HG02870 (cell line): Measurements from ENCODE around the gene NEDD8.
"Not testable (repeated sequence)": the region's sequence is repeated elsewhere in the genome, so short reads cannot be mapped to it uniquely, and the experiment has no call there.

Experiments
- ATAC-seq: cut with Tn5 transposase; IDR thresholded peaks from one replicate; pipeline ENCODE4 v1.9.1; 2021; ENCODE audit warnings: mild to moderate bottlenecking, moderate library complexity; ENCODE audit not compliant: unreplicated experiment

NEDD8 gene

GRCh38 chr14:24228902-24229301 is 3.3 kb downstream of the NEDD8 start:
- no peak for ATAC-seq

GRCh38 chr14:24226473-24226872 is 5.7 kb downstream of the NEDD8 start:
- ATAC-seq = no peak

GRCh38 chr14:24224618-24225071 is 7.5 kb downstream of the NEDD8 start:
- no peak for ATAC-seq

GRCh38 chr14:24222987-24223386 is 9.2 kb downstream of the NEDD8 start:
- not testable (repeated sequence) for ATAC-seq

- no peak for ATAC-seq
Observed at GRCh38 chr14:24219521-24219920, 12.6 kb downstream of the NEDD8 start.

GRCh38 chr14:24219080-24219479 is 13.1 kb downstream of the NEDD8 start:
- ATAC-seq = no peak

GRCh38 chr14:24216876-24217275 is 15.3 kb downstream of the NEDD8 start:
- not testable (repeated sequence) for ATAC-seq

- ATAC-seq = no peak
Observed at GRCh38 chr14:24216345-24216699, 15.8 kb downstream of the NEDD8 start.

- peak; percentile 59 for ATAC-seq
Observed at GRCh38 chr14:24215495-24216344, 16.4 kb downstream of the NEDD8 start, which contains the start of gene MDP1. MDP1 (minus strand) TSS chr14:24216066; CDS start chr14:24215955, 111 bp downstream.

GRCh38 chr14:24213866-24214662 is 18.1 kb downstream of the NEDD8 start:
- ATAC-seq = no peak

- peak; percentile 76 for ATAC-seq
Observed at GRCh38 chr14:24212924-24213865, 19.0 kb downstream of the NEDD8 start, which contains the start of gene CHMP4A. CHMP4A (minus strand) TSS chr14:24213488; CDS start chr14:24213439, 49 bp downstream.

GRCh38 chr14:24211311-24211710 is 20.9 kb downstream of the NEDD8 start:
- no peak for ATAC-seq

GRCh38 chr14:24207625-24208024 is 24.5 kb downstream of the NEDD8 start:
- ATAC-seq = no peak

- ATAC-seq = no peak
Observed at GRCh38 chr14:24207104-24207551, 25.0 kb downstream of the NEDD8 start.

- ATAC-seq = no peak
Observed at GRCh38 chr14:24206260-24207103, 25.7 kb downstream of the NEDD8 start.

- ATAC-seq = no peak
Observed at GRCh38 chr14:24204163-24205146, 27.7 kb downstream of the NEDD8 start.

- ATAC-seq = not testable (repeated sequence)
Observed at GRCh38 chr14:24203249-24203886, 28.8 kb downstream of the NEDD8 start.

- not testable (repeated sequence) for ATAC-seq
Observed at GRCh38 chr14:24202538-24202937, 29.6 kb downstream of the NEDD8 start.
